C4-2B (cell line): ENCODE measurements around the gene SPNS3.

Source experiments
- H3K27ac ChIP-seq: fragments of 450-650 bp; 2 replicates; pipeline ENCODE4 v1.5.1; 2017
- ZFX ChIP-seq: fragments of 450-650 bp; IDR thresholded peaks from 2 replicates; pipeline ENCODE4 v1.6.1; 2017
- TF ChIP-seq, protein P1 (sequence below): fragments of 450-650 bp; conservative IDR thresholded peaks from 2 replicates; pipeline ENCODE4 v1.5.1; 2017; ENCODE audit warnings: mild to moderate bottlenecking

SPNS3 gene

DNA sequence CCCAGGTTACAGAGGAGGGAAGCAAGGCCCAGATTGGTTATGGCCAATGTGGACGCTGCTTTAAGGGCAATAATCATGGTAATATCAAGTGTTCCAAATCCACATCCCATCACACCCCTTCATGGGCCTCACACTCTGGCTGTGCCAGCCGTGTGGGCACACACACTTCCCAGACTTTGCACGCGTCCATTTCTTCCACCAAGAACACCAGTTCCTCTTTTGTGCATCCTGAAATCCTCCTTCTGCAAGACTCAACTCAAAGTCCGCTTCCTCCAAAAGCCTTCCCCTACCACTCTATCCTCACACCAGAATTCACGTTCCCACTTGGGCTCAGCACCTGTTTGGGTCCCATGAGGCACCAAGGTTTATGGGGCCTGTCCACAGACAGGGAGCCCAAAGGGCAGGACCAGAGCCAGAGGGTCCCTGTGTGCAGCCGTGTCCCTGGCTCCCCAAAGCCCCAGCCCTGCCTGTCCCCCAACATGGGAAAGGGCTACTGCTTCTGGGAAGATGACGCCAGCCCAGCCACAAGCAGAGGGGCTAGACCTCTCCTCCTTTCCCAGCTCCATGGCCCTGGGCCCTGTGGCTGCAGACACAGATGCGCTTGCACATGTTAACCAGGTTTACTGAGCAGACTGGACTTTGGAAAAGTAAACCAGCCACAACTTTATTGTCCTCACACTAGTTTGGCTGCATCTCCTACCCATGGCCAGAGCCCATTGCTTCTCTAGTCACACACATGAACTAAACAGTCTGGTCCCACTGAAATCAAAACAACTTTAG, 20.3 kb downstream of the SPNS3 start:
- no peak for TF ChIP-seq ZFX
- TF ChIP-seq, protein P1, sequence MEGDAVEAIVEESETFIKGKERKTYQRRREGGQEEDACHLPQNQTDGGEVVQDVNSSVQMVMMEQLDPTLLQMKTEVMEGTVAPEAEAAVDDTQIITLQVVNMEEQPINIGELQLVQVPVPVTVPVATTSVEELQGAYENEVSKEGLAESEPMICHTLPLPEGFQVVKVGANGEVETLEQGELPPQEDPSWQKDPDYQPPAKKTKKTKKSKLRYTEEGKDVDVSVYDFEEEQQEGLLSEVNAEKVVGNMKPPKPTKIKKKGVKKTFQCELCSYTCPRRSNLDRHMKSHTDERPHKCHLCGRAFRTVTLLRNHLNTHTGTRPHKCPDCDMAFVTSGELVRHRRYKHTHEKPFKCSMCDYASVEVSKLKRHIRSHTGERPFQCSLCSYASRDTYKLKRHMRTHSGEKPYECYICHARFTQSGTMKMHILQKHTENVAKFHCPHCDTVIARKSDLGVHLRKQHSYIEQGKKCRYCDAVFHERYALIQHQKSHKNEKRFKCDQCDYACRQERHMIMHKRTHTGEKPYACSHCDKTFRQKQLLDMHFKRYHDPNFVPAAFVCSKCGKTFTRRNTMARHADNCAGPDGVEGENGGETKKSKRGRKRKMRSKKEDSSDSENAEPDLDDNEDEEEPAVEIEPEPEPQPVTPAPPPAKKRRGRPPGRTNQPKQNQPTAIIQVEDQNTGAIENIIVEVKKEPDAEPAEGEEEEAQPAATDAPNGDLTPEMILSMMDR: no peak
- no peak overlapping the region for H3K27ac ChIP-seq

- H3K27ac ChIP-seq: no peak overlapping the region
- TF ChIP-seq, protein P1: no peak
- TF ChIP-seq ZFX: no peak
Observed at GRCh38 chr17:4460661-4461060, 26.9 kb downstream of the SPNS3 start.

- H3K27ac ChIP-seq: no peak overlapping the region
Observed at GRCh38 chr17:4463818-4464476, 30.2 kb downstream of the SPNS3 start.

GRCh38 chr17:4465786-4466185, 32.0 kb downstream of the SPNS3 start:
- no peak overlapping the region for H3K27ac ChIP-seq
- TF ChIP-seq, protein P1: no peak
- no peak for TF ChIP-seq ZFX

More at GRCh38 chr17:4463818-4464476, 30.2 kb downstream of the SPNS3 start:
- TF ChIP-seq, protein P1: no peak
- no peak for TF ChIP-seq ZFX

DNA sequence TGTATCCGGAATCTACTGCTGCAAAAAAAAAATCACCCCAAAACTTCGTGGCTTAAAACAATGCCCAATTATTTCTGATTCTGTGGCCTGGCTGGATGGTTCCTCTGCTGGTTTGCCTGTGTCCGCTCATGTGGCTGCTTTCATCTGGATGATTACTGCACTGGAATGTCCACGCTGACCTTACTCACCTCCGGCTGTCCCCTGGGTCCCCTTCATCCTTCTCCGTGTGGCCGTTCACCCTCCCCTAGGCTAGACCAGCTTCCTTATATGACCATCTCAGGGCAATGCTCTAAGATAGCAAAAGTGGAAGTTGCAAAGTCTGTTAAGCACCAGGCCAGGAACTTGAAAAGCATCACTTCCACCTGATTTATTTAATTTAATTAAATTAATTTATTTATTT, 33.5 kb downstream of the SPNS3 start:
- H3K27ac ChIP-seq: no peak overlapping the region
- TF ChIP-seq, protein P1: no peak
- no peak for TF ChIP-seq ZFX

- H3K27ac ChIP-seq: no peak overlapping the region
- TF ChIP-seq ZFX: no peak
- TF ChIP-seq, protein P1: no peak
Observed at GRCh38 chr17:4469552-4469951, 35.8 kb downstream of the SPNS3 start.

DNA sequence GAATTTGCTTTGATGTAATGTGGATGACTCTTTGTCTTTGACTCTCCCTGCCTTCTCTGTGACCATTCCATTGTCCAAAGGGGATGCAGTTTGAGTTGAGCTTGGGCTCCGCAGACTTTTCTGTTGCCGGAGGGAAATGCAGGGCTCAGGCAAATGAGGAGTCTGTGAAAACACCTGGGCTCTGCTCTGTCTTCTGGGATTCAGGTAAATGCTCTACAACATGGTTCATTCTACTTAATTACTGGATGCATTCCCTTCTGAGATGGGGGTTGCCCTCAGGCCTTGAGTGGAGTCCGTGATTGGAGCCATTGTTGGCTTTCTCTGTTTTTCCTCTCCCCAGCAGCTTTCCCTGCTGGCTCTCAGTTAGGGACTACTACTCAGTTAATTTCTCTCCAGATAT, 38.5 kb downstream of the SPNS3 start:
- no peak for TF ChIP-seq ZFX
- TF ChIP-seq, protein P1: no peak
- no peak overlapping the region for H3K27ac ChIP-seq
